GM19043 (cell line): ENCODE results near the gene AGO1.
"Not testable (repeated sequence)": the region's sequence is repeated elsewhere in the genome, so short reads cannot be mapped to it uniquely, and the experiment has no call there.

Experiments used
- ATAC-seq: cut with Tn5 transposase; IDR thresholded peaks from one replicate; pipeline ENCODE4 v1.9.1; 2021; ENCODE audit warnings: low read depth; ENCODE audit not compliant: unreplicated experiment

Gene AGO1

GRCh38 chr1:35866991-35867390 is 16.0 kb upstream of the AGO1 start:
- no peak for ATAC-seq

GRCh38 chr1:35869245-35869950 is 13.6 kb upstream of the AGO1 start:
- not testable (repeated sequence) for ATAC-seq

- ATAC-seq = no peak
Measured at GRCh38 chr1:35870651-35871309, 12.2 kb upstream of the AGO1 start.

- no peak for ATAC-seq
Measured at GRCh38 chr1:35873243-35873750, 9.7 kb upstream of the AGO1 start.

GRCh38 chr1:35874115-35874514 is 8.9 kb upstream of the AGO1 start:
- ATAC-seq = not testable (repeated sequence)

- ATAC-seq = no peak
Measured at GRCh38 chr1:35876988-35877387, 6.0 kb upstream of the AGO1 start.

GRCh38 chr1:35881850-35882273 is 1.1 kb upstream of the AGO1 start:
- ATAC-seq = no peak

- no peak for ATAC-seq
Measured at GRCh38 chr1:35882586-35882944, 444 bp upstream of the AGO1 start.

- no peak for ATAC-seq
Measured at GRCh38 chr1:35883635-35884101, 659 bp downstream of the AGO1 start.

- no peak for ATAC-seq
Measured at GRCh38 chr1:35884934-35885333, 1.9 kb downstream of the AGO1 start.

- no peak for ATAC-seq
Measured at GRCh38 chr1:35885961-35886558, 3.1 kb downstream of the AGO1 start.

- ATAC-seq = no peak
Measured at GRCh38 chr1:35886577-35887431, 3.8 kb downstream of the AGO1 start.

- no peak for ATAC-seq
Measured at GRCh38 chr1:35887508-35887907, 4.5 kb downstream of the AGO1 start.

GRCh38 chr1:35888255-35888654 is 5.2 kb downstream of the AGO1 start:
- ATAC-seq = no peak

GRCh38 chr1:35888981-35889380 is 6.0 kb downstream of the AGO1 start:
- ATAC-seq = not testable (repeated sequence)

GRCh38 chr1:35893051-35893879 is 10.3 kb downstream of the AGO1 start:
- no peak for ATAC-seq

- ATAC-seq = no peak
Measured at GRCh38 chr1:35894183-35894582, 11.2 kb downstream of the AGO1 start.

GRCh38 chr1:35894656-35895055 is 11.6 kb downstream of the AGO1 start:
- no peak for ATAC-seq

- ATAC-seq = no peak
Measured at GRCh38 chr1:35899941-35900340, 16.9 kb downstream of the AGO1 start.

- ATAC-seq = no peak
Measured at GRCh38 chr1:35901235-35901634, 18.2 kb downstream of the AGO1 start.
